ENCODE results near the gene ACAP2.

The ACAP2 gene

DNA sequence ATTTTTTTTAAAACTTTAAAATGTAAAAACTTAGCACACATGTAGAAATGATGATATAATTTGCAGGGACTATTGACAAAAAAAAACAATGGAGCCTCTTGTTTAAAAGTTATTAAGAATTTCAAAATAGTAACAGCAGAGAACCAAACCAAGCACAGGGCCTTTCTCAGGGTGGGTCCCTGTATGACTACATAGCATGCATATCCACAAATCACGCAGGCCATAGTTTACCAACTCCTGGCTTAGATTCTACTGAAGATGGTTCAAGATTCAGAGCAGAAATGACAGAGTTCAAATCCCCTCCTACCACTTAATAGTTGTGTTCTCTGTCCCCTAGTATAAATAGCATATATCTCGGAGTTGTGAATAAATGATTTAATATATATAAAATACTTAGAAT is 19.0 kb downstream of the ACAP2 start:
- Histone ChIP-seq H3K27ac (no peak overlapping the region), H3K4me3 (ENCODE audit: low read depth, low read length) (no peak overlapping the region), H3K27me3 (replicated peaks) (no peaks in the 10 kb centered on the region), H3K36me3 (replicated peaks) (no peaks in the 10 kb centered on the region)
- TF ChIP-seq, protein P1, sequence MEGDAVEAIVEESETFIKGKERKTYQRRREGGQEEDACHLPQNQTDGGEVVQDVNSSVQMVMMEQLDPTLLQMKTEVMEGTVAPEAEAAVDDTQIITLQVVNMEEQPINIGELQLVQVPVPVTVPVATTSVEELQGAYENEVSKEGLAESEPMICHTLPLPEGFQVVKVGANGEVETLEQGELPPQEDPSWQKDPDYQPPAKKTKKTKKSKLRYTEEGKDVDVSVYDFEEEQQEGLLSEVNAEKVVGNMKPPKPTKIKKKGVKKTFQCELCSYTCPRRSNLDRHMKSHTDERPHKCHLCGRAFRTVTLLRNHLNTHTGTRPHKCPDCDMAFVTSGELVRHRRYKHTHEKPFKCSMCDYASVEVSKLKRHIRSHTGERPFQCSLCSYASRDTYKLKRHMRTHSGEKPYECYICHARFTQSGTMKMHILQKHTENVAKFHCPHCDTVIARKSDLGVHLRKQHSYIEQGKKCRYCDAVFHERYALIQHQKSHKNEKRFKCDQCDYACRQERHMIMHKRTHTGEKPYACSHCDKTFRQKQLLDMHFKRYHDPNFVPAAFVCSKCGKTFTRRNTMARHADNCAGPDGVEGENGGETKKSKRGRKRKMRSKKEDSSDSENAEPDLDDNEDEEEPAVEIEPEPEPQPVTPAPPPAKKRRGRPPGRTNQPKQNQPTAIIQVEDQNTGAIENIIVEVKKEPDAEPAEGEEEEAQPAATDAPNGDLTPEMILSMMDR (IDR thresholded peaks at IDR 0.05; ENCODE audit: low read depth, low read length, missing control alignments) = no peak
- no peak for DNase-seq
- in situ Hi-C loops (cut with HindIII; ENCODE audit: low pct_ligation_motif_present, low sequenced_read_pairs) = no loop called here

DNA sequence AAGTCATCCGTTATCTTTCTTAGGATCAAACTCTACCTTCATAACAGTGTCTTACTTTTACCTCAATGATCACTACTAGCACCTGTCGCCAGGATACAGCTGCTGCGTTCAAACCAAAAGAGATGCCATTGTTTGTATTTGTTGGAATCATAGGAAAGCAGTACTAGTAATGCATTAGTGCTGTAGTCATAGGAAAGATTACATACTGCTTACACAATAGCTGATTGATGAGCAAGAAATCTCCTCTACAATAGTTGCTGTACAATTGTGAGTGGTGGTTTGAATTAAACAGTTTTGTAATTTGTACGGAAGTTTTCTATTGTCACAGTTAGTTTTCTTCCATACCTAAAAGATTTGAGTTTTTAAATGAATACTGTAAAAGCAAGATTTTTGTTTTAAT is 21.4 kb downstream of the ACAP2 start:
- Histone ChIP-seq H3K27me3 (replicated peaks) (no peaks in the 10 kb centered on the region), H3K36me3 (replicated peaks) (no peaks in the 10 kb centered on the region), H3K27ac (no peak overlapping the region), H3K4me3 (ENCODE audit: low read depth, low read length) (no peak overlapping the region)
- TF ChIP-seq, protein P1 (IDR thresholded peaks at IDR 0.05; ENCODE audit: low read depth, low read length, missing control alignments) = no peak
- DNase-seq = no peak
- in situ Hi-C loops (cut with HindIII; ENCODE audit: low pct_ligation_motif_present, low sequenced_read_pairs) = no loop called here

DNA sequence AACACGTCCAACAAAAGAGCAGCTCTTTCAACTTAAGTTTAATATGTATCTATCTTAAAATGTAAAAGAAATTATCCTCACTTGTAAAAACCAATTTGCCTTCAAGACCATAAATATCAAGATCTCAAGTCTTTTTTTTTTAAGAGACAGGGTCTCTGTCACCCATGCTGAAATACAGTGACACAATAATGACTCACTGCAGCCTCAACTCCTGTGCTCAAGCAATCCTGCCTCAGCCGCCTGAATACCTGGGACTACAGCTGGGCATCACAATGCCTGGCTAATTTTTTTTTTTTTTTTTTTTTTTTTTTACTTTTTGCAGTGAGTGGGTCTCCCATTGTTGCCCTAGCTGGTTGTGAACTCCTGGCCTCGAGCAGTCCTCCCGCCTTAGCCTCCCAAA is 26.0 kb downstream of the ACAP2 start:
- in situ Hi-C loops (cut with HindIII; ENCODE audit: low pct_ligation_motif_present, low sequenced_read_pairs) = no loop called here
- Histone ChIP-seq H3K27me3 (replicated peaks) (no peaks in the 10 kb centered on the region), H3K27ac (no peak overlapping the region), H3K4me3 (ENCODE audit: low read depth, low read length) (no peak overlapping the region), H3K36me3 (replicated peaks) (no peaks in the 10 kb centered on the region)
- TF ChIP-seq, protein P1 (IDR thresholded peaks at IDR 0.05; ENCODE audit: low read depth, low read length, missing control alignments) = no peak
- no peak for DNase-seq

DNA sequence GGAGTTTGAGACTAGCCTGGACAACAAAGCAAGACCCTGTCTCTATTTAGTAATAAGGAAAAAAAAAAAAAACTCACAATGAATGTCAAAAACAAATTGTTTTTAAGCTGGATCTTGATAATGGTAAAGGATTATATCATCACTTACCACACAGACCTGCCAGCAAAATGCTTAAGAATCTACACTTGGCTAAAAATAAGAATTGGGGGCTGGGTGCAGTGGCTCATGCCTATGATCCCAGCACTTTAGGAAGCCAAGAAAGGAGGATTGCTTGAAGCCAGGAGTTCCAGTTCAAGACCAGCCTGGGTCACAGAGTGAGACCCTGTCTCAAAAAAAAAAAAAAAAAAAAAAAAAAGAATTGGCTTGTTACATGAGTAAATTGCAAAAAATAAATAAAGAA is 31.0 kb downstream of the ACAP2 start:
- Histone ChIP-seq H3K36me3 (replicated peaks) (no peaks in the 10 kb centered on the region), H3K4me3 (ENCODE audit: low read depth, low read length) (no peak overlapping the region), H3K27me3 (replicated peaks) (no peaks in the 10 kb centered on the region), H3K27ac (no peak overlapping the region)
- TF ChIP-seq, protein P1 (IDR thresholded peaks at IDR 0.05; ENCODE audit: low read depth, low read length, missing control alignments) = no peak
- DNase-seq = peak; percentile 32
- in situ Hi-C loops (cut with HindIII; ENCODE audit: low pct_ligation_motif_present, low sequenced_read_pairs) = no loop called here

DNA sequence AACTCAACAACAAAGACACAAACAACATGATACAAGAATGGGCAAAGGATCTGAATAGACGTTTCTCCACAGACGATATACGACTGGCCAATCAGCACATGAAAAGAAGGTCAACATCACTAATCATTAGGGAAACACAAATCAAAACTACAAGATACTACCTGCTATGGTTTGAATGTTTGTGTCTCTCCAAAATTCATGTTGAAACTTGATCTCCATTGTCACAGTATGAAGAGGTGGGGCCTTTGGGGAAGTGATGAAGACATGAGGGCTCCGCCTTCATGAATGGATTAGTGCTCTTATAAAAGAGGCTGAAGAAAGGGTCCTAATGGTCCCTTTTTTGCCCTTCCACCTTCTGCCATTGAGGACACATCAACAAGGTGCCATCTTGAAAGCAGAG is 32.3 kb downstream of the ACAP2 start:
- in situ Hi-C loops (cut with HindIII; ENCODE audit: low pct_ligation_motif_present, low sequenced_read_pairs) = no loop called here
- Histone ChIP-seq H3K36me3 (replicated peaks) (no peaks in the 10 kb centered on the region), H3K27me3 (replicated peaks) (no peaks in the 10 kb centered on the region), H3K4me3 (ENCODE audit: low read depth, low read length) (no peak overlapping the region), H3K27ac (no peak overlapping the region)
- DNase-seq = no peak
- TF ChIP-seq, protein P1 (IDR thresholded peaks at IDR 0.05; ENCODE audit: low read depth, low read length, missing control alignments) = no peak
